HCT116 (cell line): ENCODE measurements around the gene SOX15. TPM values are rescaled to one million over a fixed set of nuclear protein-coding genes. Genes with fewer than 3 reads are reported as not detected.

Experiments
- ATAC-seq: fragments of 200-7000 bp; cut with Tn5 transposase; 2 replicates; pipeline ENCODE4 v1.9.1; 2020; ENCODE audit warnings: mild to moderate bottlenecking, moderate library complexity
- BruUV-seq: library from RNA; stranded (reverse); fragments of 400-500 nt; replicated peaks from 2 replicates; lab custom pipeline; 2021; lab: Mats Ljungman, UMichigan
- CTCF ChIA-PET: fragments of 300-600 bp; sonication (Branson Sonifier 250); formaldehyde crosslinking; loops from one replicate; lab custom pipeline; 2021; ENCODE audit warnings: antibody characterized with exemption; lab: Charles Lee
- POLR2A ChIA-PET: fragments of 300-600, 350-600 bp; sonication (Branson Sonifier 250); formaldehyde crosslinking; loops from one replicate; lab custom pipeline; 2021; ENCODE audit warnings: antibody characterized with exemption; lab: Charles Lee
- RAD21 ChIA-PET, 2 experiments: fragments of 300-600 bp; sonication (Branson Sonifier 250); formaldehyde crosslinking; loops; one replicate each; lab custom pipeline; 2023; ENCODE audit warnings: low total read pairs in 2 of 2; ENCODE audit not compliant: uncharacterized antibody in 2 of 2, unreplicated experiment in 2 of 2, low non-redundant PET in 1 of 2; lab: Charles Lee
- DNase-seq: peaks from one replicate; pipeline ENCODE4 v3.0.0-alpha.2; 2010; ENCODE audit warnings: low read depth, low spot score
- H2AFZ ChIP-seq: fragments of 200-600 bp; shearing (Covaris generic), sonication (generic); 2 replicates; pipeline ENCODE4 v1.6.1; 2017; ENCODE audit warnings: low read depth, mixed run types, mixed read lengths, antibody characterized with exemption, low read length; ENCODE audit not compliant: poor library complexity, severe bottlenecking
- H3K27ac ChIP-seq: 2 replicates; pipeline ENCODE4 v1.5.1; 2012; ENCODE audit warnings: low read depth, low read length
- H3K27me3 ChIP-seq: fragments of 200-600 bp; sonication (generic); 2 replicates; pipeline ENCODE4 v1.6.1; 2016; ENCODE audit warnings: mixed run types, low read length, mixed read lengths; ENCODE audit not compliant: insufficient read depth
- H3K36me3 ChIP-seq, 2 experiments: fragments of 200-500 bp in 1 of 2; fragments of 200-600 bp in 1 of 2; sonication (Bioruptor generic) in 1 of 2; sonication (generic) in 1 of 2; 2 replicates each; pipeline versions ENCODE4 v1.5.1 to v1.6.1; 2014 to 2016; ENCODE audit warnings: low read length in 2 of 2, inconsistent platforms in 1 of 2, mixed read lengths in 1 of 2, mixed run types in 1 of 2; ENCODE audit not compliant: insufficient read depth in 2 of 2, control insufficient read depth in 1 of 2
- H3K4me1 ChIP-seq, 2 experiments: fragments of 200-600 bp in 1 of 2; sonication (generic) in 1 of 2; 2 replicates each; pipeline versions ENCODE4 v1.5.1 to v1.6.1; 2012 to 2017; ENCODE audit warnings: low read length in 2 of 2, inconsistent platforms in 1 of 2, mild to moderate bottlenecking in 1 of 2, mixed read lengths in 1 of 2, mixed run types in 1 of 2, moderate library complexity in 1 of 2; ENCODE audit not compliant: insufficient read depth in 2 of 2, control insufficient read depth in 1 of 2
- H3K4me2 ChIP-seq: fragments of 200-600 bp; sonication (generic); 2 replicates; pipeline ENCODE4 v1.6.1; 2017; ENCODE audit warnings: mixed run types, low read length, mixed read lengths
- H3K4me3 ChIP-seq, 2 experiments: fragments of 200-600 bp in 1 of 2; sonication (generic) in 1 of 2; replicated peaks in 1 of 2; 2 replicates each; pipeline ENCODE4 v1.5.1; 2011 to 2016; ENCODE audit warnings: low read length in 2 of 2, control low read depth in 1 of 2, low read depth in 1 of 2, mild to moderate bottlenecking in 1 of 2, mixed read lengths in 1 of 2, mixed run types in 1 of 2
- H3K79me2 ChIP-seq: fragments of 200-600 bp; sonication (generic); 2 replicates; pipeline ENCODE4 v1.6.1; 2017; ENCODE audit warnings: mild to moderate bottlenecking, mixed run types, low read length, moderate library complexity, mixed read lengths; ENCODE audit not compliant: insufficient read depth
- H3K9ac ChIP-seq: fragments of 200-600 bp; sonication (generic); 2 replicates; pipeline ENCODE4 v1.6.1; 2016; ENCODE audit warnings: low read length, mixed read lengths
- H3K9me2 ChIP-seq: fragments of 200-600 bp; sonication (generic), shearing (Covaris generic); 2 replicates; pipeline ENCODE4 v1.6.1; 2017; ENCODE audit warnings: mixed run types, mild to moderate bottlenecking, moderate library complexity; ENCODE audit not compliant: insufficient read depth
- H3K9me3 ChIP-seq, 2 experiments: fragments of 200-500 bp in 1 of 2; fragments of 200-600 bp in 1 of 2; sonication (Bioruptor generic) in 1 of 2; sonication (generic) in 1 of 2; 2 replicates each; pipeline ENCODE4 v1.6.1; 2014 to 2017; ENCODE audit warnings: low read length in 2 of 2, mixed read lengths in 2 of 2, inconsistent platforms in 1 of 2, low read depth in 1 of 2, mild to moderate bottlenecking in 1 of 2, mixed run types in 1 of 2, moderate library complexity in 1 of 2; ENCODE audit not compliant: control insufficient read depth in 1 of 2, insufficient read depth in 1 of 2
- H4K20me1 ChIP-seq: fragments of 200-600 bp; sonication (generic), shearing (Covaris generic); 2 replicates; pipeline ENCODE4 v1.6.1; 2017; ENCODE audit warnings: mixed run types, mild to moderate bottlenecking, moderate library complexity; ENCODE audit not compliant: insufficient read depth
- ATF3 ChIP-seq: IDR thresholded peaks from 2 replicates; pipeline ENCODE4 v1.6.1; 2012
- CEBPB ChIP-seq: IDR thresholded peaks from 2 replicates; pipeline ENCODE4 v1.6.1; 2012; ENCODE audit warnings: low read depth
- CTCF ChIP-seq, 3 experiments: fragments of 200-600 bp in 1 of 3; sonication (generic) in 1 of 3; IDR thresholded peaks in 2 of 3; conservative IDR thresholded peaks in 1 of 3; 2 replicates each; pipeline ENCODE4 v1.5.1; 2012 to 2017; ENCODE audit warnings: low read depth in 2 of 3, low read length in 2 of 3, antibody characterized with exemption in 1 of 3, borderline replicate concordance in 1 of 3, control low read depth in 1 of 3, mild to moderate bottlenecking in 1 of 3, mixed read lengths in 1 of 3, mixed run types in 1 of 3, moderate library complexity in 1 of 3; ENCODE audit not compliant: insufficient read depth in 1 of 3
- ELF1 ChIP-seq: IDR thresholded peaks from 2 replicates; pipeline ENCODE4 v1.6.1; 2012; ENCODE audit warnings: low read depth, borderline replicate concordance
- EZH2phosphoT487 ChIP-seq: fragments of 200-600 bp; IDR thresholded peaks from 2 replicates; pipeline ENCODE4 v1.6.1; 2018; ENCODE audit warnings: antibody characterized with exemption, borderline replicate concordance
- POLR2A ChIP-seq: IDR thresholded peaks from 2 replicates; pipeline ENCODE4 v1.7.0; 2011; ENCODE audit warnings: borderline replicate concordance; ENCODE audit not compliant: insufficient read depth, insufficient read length; ENCODE audit errors: extremely low read depth
- REST ChIP-seq: IDR thresholded peaks from 2 replicates; pipeline ENCODE4 v1.6.1; 2012; ENCODE audit warnings: low read depth
- SP1 ChIP-seq: IDR thresholded peaks from 2 replicates; pipeline ENCODE4 v1.6.1; 2012; ENCODE audit warnings: low read depth
- YY1 ChIP-seq: IDR thresholded peaks from 2 replicates; pipeline ENCODE4 v1.6.1; 2011; ENCODE audit warnings: low read length, low read depth, moderate library complexity, mild to moderate bottlenecking; ENCODE audit not compliant: insufficient replicate concordance; ENCODE audit errors: extremely low read depth
- ZFX ChIP-seq: fragments of 450-650 bp; IDR thresholded peaks from 2 replicates; pipeline ENCODE4 v1.6.1; 2017
- intact Hi-C: fragments of 100-400 bp; cut with micrococcal nuclease; formaldehyde crosslinking; loops from 2 replicates; pipeline ENCODE4 v1.10.0; 2022
- total RNA-seq: library from RNA; stranded (reverse); gene quantifications from one replicate; pipeline ENCODE4 v1.2.1, GENCODE V29; 2021; ENCODE audit not compliant: unreplicated experiment

Gene SOX15
- total RNA-seq, 1 experiment from 2014 or later, result 0.69 TPM

- Histone ChIP-seq H4K20me1 (no peaks in the 10 kb centered on the region), H3K9me2 (no peaks in the 10 kb centered on the region), H3K27me3 (no peaks in the 10 kb centered on the region), H3K4me1 (peaks cover 12 to 22% of the 10 kb centered on the region in 2 experiments), H3K79me2 (peaks cover 40% of the 10 kb centered on the region), H2AFZ (no peak overlapping the region), H3K9ac (peak overlapping the region; percentile 53), H3K4me3 (peak overlapping the region; percentile 42 to 49), H3K9me3 (no peaks in the 10 kb centered on the region), H3K4me2 (peak overlapping the region; percentile 70), H3K27ac (peak overlapping the region; percentile 75), H3K36me3 (peaks cover 7 to 17% of the 10 kb centered on the region in 2 experiments)
- ChIA-PET POLR2A (interaction anchor here (0.8 to 2.5 kb wide), 5 partner anchors 12 to 72 kb away, joined by 4 to 27 read pairs (median 7); partner anchors contain the start of genes MPDU1, SAT2, SHBG and TP53), CTCF (interaction anchor here (1.0 to 2.1 kb wide), 6 partner anchors 9 to 72 kb away, joined by 3 to 16 read pairs (median 4); partner anchors contain the start of genes MPDU1, SAT2, TP53 and WRAP53), RAD21 (interaction anchor here in 1 of 2 experiments (0.7 to 1.0 kb wide), 2 partner anchors 71 to 139 kb away, joined by 3 read pairs; no protein-coding TSS in a partner anchor)
- DNase-seq (no peak), ATAC-seq (peak; percentile 2; the same call in 1 of the 2 replicates)
- no TSS peak for BruUV-seq
- intact Hi-C loops, result loop anchor here (2.0 kb wide), 1 partner anchor 71 kb away; the partner anchor contains the start of gene TP53
- peak; percentile 32 for TF ChIP-seq POLR2A
- TF ChIP-seq ELF1, result no peak
Observed at GRCh38 chr17:7615265-7615747, 25.4 kb upstream of the SOX15 start.

- Histone ChIP-seq H3K4me2 (peak within 1 kb of the TSS; percentile 86), H3K9me2 (no peaks in the 10 kb centered on the region), H3K27me3 (no peaks in the 10 kb centered on the region), H3K79me2 (peaks cover 45% of the 10 kb centered on the region), H3K36me3 (peaks cover 7 to 17% of the 10 kb centered on the region in 2 experiments), H3K4me3 (peak within 1 kb of the TSS; percentile 64 to 87), H3K4me1 (peaks cover 12 to 22% of the 10 kb centered on the region in 2 experiments), H3K9me3 (no peaks in the 10 kb centered on the region), H3K27ac (peak within 1 kb of the TSS; percentile 96), H4K20me1 (no peaks in the 10 kb centered on the region), H2AFZ (no peak within 1 kb of the TSS), H3K9ac (peak within 1 kb of the TSS; percentile 75)
- ChIA-PET POLR2A (interaction anchor here (0.8 to 2.5 kb wide), 5 partner anchors 13 to 73 kb away, joined by 4 to 27 read pairs (median 7); partner anchors contain the start of genes MPDU1, SAT2, SHBG and TP53), RAD21 (interaction anchor here in 1 of 2 experiments (0.7 to 1.0 kb wide), 2 partner anchors 72 to 139 kb away, joined by 3 read pairs; no protein-coding TSS in a partner anchor), CTCF (interaction anchor here (0.8 to 2.1 kb wide), 6 partner anchors 9 to 73 kb away, joined by 3 to 16 read pairs (median 4); partner anchors contain the start of genes SAT2, TP53 and WRAP53)
- peak; percentile 93 for ATAC-seq
- peak; percentile 100 for DNase-seq
- BruUV-seq, result no TSS peak
- intact Hi-C loops, result loop anchor here (2.0 kb wide), 1 partner anchor 72 kb away; the partner anchor contains the start of gene TP53
- TF ChIP-seq ATF3 (no peak), YY1 (peak; percentile 7), ZFX (peak; percentile 91), EZH2phosphoT487 (no peak), REST (no peak), SP1 (peak; percentile 89), CTCF (IDR thresholded peaks at IDR 0.05 in 2 of 3, conservative IDR thresholded peaks at IDR 0.05 in 1 of 3; ENCODE audit: borderline replicate concordance in 1 of 3, insufficient read depth in 1 of 3, low read depth in 2 of 3, low read length in 2 of 3) (peak; percentile 55 to 86 (median 65)), CEBPB (no peak)
Observed at GRCh38 chr17:7614425-7615264, 24.8 kb upstream of the SOX15 start, which contains the start of gene FXR2. Gene FXR2 (minus strand): TSS chr17:7614897. CDS start chr17:7614532, 365 bp downstream.
